ENCODE measurements around the gene RPS6KA3.

The RPS6KA3 gene

DNA sequence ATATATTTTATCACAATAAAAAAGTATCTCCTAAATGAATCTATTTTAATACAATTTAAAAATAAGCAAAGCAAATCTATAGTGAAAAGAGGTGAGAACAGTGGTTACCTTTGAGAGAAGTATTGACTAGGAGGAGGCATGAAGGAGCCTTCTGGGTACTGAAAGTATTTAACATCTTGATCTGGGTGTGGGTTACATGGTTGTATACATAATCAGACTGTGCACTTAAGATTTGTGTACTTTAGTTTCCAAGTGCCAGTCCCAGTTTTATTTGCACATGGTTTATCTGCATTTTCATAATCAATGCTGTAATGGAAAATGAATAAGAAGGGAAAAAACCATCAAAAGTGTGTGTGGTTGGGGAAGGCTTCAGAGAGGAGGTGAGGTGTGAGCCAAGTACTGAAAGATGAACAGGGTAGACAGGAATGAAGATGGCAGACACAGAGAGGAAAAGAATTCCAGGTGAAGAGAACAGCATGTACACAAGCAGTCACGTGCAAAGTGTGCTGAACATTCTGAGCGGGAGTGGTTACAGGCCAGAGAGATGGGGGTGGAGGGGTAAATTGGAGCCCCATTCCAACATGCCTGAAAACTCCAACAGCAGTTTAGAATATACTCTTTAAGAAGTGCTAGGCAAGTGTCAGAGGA lies 164.7 kb downstream of the RPS6KA3 start:
- no peaks in the 10 kb centered on the region for H3K9me3 ChIP-seq (ENCODE audit: insufficient read depth, low read length, severe bottlenecking)
- no peak overlapping the region for H3K9ac ChIP-seq (ENCODE audit: low read depth, low read length)
- H3K27ac ChIP-seq (ENCODE audit: low read length) = no peak overlapping the region
- H3K79me2 ChIP-seq (ENCODE audit: insufficient read depth, low read length) = no peaks in the 10 kb centered on the region
- H3K4me3 ChIP-seq (ENCODE audit: low read depth in 1 of 2, low read length in 2 of 2) = no peak overlapping the region
- no peaks in the 10 kb centered on the region for H4K20me1 ChIP-seq (ENCODE audit: insufficient read depth, low read length)
- no peaks in the 10 kb centered on the region for H3K36me3 ChIP-seq (ENCODE audit: insufficient read depth, low read length)
- no peak overlapping the region for H3K4me2 ChIP-seq (ENCODE audit: insufficient read depth, low read length)
- H2AFZ ChIP-seq (ENCODE audit: low read depth, low read length) = no peak overlapping the region
- H3K27me3 ChIP-seq (ENCODE audit: insufficient read depth, low read length, poor library complexity) = no peaks in the 10 kb centered on the region
- ATAC-seq (ENCODE audit: insufficient read depth, low read depth) (no peak), DNase-seq (no peak)
- TF ChIP-seq, protein P1, sequence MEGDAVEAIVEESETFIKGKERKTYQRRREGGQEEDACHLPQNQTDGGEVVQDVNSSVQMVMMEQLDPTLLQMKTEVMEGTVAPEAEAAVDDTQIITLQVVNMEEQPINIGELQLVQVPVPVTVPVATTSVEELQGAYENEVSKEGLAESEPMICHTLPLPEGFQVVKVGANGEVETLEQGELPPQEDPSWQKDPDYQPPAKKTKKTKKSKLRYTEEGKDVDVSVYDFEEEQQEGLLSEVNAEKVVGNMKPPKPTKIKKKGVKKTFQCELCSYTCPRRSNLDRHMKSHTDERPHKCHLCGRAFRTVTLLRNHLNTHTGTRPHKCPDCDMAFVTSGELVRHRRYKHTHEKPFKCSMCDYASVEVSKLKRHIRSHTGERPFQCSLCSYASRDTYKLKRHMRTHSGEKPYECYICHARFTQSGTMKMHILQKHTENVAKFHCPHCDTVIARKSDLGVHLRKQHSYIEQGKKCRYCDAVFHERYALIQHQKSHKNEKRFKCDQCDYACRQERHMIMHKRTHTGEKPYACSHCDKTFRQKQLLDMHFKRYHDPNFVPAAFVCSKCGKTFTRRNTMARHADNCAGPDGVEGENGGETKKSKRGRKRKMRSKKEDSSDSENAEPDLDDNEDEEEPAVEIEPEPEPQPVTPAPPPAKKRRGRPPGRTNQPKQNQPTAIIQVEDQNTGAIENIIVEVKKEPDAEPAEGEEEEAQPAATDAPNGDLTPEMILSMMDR (IDR thresholded peaks at IDR 0.05; ENCODE audit: borderline replicate concordance, extremely low read depth, low read length, poor library complexity, severe bottlenecking) = no peak
- no peak for TF ChIP-seq EZH2 (IDR thresholded peaks at IDR 0.05; ENCODE audit: borderline replicate concordance, low read depth, low read length, severe bottlenecking)
- no peaks in the 10 kb centered on the region for H3K4me1 ChIP-seq (ENCODE audit: insufficient read depth, low read length)
